ENCODE data around the gene SCN3B.

Gene SCN3B

GRCh38 chr11:123585706-123586105, 68.7 kb downstream of the SCN3B start:
- no peak for TF ChIP-seq CTCF (conservative IDR thresholded peaks at IDR 0.05; ENCODE audit: low read length)
- no peak for DNase-seq (ENCODE audit: low read depth)
- no peak overlapping the region for H3K4me3 ChIP-seq (ENCODE audit: low read length)

- TF ChIP-seq CTCF (conservative IDR thresholded peaks at IDR 0.05; ENCODE audit: low read length): no peak
- no peak overlapping the region for H3K4me3 ChIP-seq (ENCODE audit: low read length)
- DNase-seq (ENCODE audit: low read depth): no peak
Measured at GRCh38 chr11:123585206-123585605, 69.2 kb downstream of the SCN3B start.

- no peak for DNase-seq (ENCODE audit: low read depth)
- H3K4me3 ChIP-seq (ENCODE audit: low read length): no peak overlapping the region
- TF ChIP-seq CTCF (conservative IDR thresholded peaks at IDR 0.05; ENCODE audit: low read length): no peak
Measured at GRCh38 chr11:123584737-123585136, 69.7 kb downstream of the SCN3B start.

- no peak overlapping the region for H3K4me3 ChIP-seq (ENCODE audit: low read length)
- TF ChIP-seq CTCF (conservative IDR thresholded peaks at IDR 0.05; ENCODE audit: low read length): no peak
- DNase-seq (ENCODE audit: low read depth): no peak
Measured at GRCh38 chr11:123584186-123584585, 70.2 kb downstream of the SCN3B start.

GRCh38 chr11:123582992-123583504, 71.4 kb downstream of the SCN3B start:
- no peak for TF ChIP-seq CTCF (conservative IDR thresholded peaks at IDR 0.05; ENCODE audit: low read length)
- no peak for DNase-seq (ENCODE audit: low read depth)
- no peak overlapping the region for H3K4me3 ChIP-seq (ENCODE audit: low read length)

GRCh38 chr11:123581651-123582399, 72.6 kb downstream of the SCN3B start:
- no peak overlapping the region for H3K4me3 ChIP-seq (ENCODE audit: low read length)
- DNase-seq (ENCODE audit: low read depth): no peak
- TF ChIP-seq CTCF (conservative IDR thresholded peaks at IDR 0.05; ENCODE audit: low read length): no peak

GRCh38 chr11:123580557-123581275, 73.7 kb downstream of the SCN3B start:
- peak; percentile 87 for TF ChIP-seq CTCF (conservative IDR thresholded peaks at IDR 0.05; ENCODE audit: low read length)
- H3K4me3 ChIP-seq (ENCODE audit: low read length): no peak overlapping the region
- DNase-seq (ENCODE audit: low read depth): no peak

All from AG10803 (cell line).